Activated T-cell treated with anti-CD3 and anti-CD28 coated beads, Interleukin-2, amount 50 U/mL, for 24 hours (primary cell): ENCODE measurements around the gene BRD4.
A peak's percentile ranks its signal among the peaks of the same experiment; 100 is the strongest.

Source experiments
- DNase-seq: peaks from one replicate; pipeline ENCODE4 v3.0.0-alpha.2; 2020
- H3K27ac Mint-ChIP-seq: 2 replicates; pipeline ENCODE4 v1.8.0; 2020; ENCODE audit warnings: mild to moderate bottlenecking, mixed read lengths
- H3K27me3 Mint-ChIP-seq: 2 replicates; pipeline ENCODE4 v1.8.0; 2020; ENCODE audit warnings: mixed read lengths
- H3K36me3 Mint-ChIP-seq: 2 replicates; pipeline ENCODE4 v1.8.0; 2020; ENCODE audit warnings: low read depth, mixed read lengths
- H3K4me1 Mint-ChIP-seq: 2 replicates; pipeline ENCODE4 v1.8.0; 2020; ENCODE audit warnings: low read depth, mixed read lengths
- H3K4me3 Mint-ChIP-seq: 2 replicates; pipeline ENCODE4 v1.8.0; 2020; ENCODE audit warnings: mild to moderate bottlenecking, moderate library complexity, mixed read lengths
- H3K9me3 Mint-ChIP-seq: 2 replicates; pipeline ENCODE4 v1.8.0; 2020; ENCODE audit warnings: mixed read lengths

Gene BRD4

DNA sequence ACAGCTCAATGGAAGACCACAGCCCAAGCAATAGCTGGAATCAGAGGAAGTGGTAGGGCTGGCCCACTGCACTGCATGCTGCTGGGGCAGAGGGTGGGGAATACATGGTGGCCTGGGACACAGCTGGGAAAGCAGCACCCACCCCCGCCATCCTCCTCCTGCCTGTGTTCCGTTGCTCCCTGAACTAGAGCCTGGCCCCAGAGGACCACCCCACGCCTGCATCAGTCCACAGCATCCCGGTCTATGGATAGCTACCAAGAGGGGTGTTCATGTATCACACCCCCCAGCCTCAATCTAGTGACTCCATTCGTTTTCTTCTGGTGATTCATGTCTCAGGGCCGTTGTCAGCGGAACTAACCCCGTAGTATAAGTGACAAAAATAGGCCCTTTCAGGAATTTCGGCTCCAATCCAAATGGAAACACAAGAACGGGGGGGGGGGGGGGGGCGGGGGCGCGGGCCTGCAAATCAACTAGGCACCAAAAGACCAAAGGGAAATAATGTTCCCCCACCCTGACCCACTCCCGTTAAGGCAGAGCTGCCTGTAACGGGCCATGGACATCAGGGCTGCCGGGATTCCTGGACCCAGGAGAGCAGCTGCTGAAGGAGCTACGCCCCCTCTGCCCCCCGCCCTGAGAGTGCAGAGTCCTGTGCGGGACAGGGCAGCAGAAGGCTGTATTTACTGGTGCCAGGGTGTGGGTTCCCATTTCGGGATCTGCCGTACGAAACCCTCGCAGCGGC lies 81.2 kb downstream of the BRD4 start:
- H3K4me1 Mint-ChIP-seq: no peaks in the 10 kb centered on the region
- H3K36me3 Mint-ChIP-seq: peaks cover 96% of the 10 kb centered on the region
- DNase-seq: no peak
- no peak overlapping the region for H3K27ac Mint-ChIP-seq
- H3K9me3 Mint-ChIP-seq: no peaks in the 10 kb centered on the region
- no peak overlapping the region for H3K4me3 Mint-ChIP-seq
- no peaks in the 10 kb centered on the region for H3K27me3 Mint-ChIP-seq

DNA sequence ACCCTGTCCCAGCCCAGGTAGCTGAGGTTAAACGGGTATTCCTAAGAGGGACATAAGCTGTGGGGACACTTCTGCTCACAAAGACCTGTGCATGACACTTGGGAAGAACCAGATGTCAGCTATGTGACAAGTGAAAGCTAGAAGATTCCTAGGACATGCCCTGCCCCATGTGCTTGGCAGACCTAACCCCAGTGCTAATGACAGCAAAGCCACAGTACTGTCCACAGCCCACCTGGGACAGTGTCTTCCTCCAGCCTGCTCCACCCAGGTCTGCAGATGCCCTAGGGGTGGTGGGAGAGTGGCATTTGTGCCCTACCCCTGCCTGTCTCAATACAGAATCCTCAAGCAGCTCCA lies 81.7 kb downstream of the BRD4 start:
- Mint-ChIP-seq H3K9me3 (no peaks in the 10 kb centered on the region), H3K27me3 (no peaks in the 10 kb centered on the region), H3K27ac (no peak overlapping the region), H3K36me3 (peaks cover 96% of the 10 kb centered on the region), H3K4me1 (no peaks in the 10 kb centered on the region), H3K4me3 (no peak overlapping the region)
- DNase-seq: no peak

DNA sequence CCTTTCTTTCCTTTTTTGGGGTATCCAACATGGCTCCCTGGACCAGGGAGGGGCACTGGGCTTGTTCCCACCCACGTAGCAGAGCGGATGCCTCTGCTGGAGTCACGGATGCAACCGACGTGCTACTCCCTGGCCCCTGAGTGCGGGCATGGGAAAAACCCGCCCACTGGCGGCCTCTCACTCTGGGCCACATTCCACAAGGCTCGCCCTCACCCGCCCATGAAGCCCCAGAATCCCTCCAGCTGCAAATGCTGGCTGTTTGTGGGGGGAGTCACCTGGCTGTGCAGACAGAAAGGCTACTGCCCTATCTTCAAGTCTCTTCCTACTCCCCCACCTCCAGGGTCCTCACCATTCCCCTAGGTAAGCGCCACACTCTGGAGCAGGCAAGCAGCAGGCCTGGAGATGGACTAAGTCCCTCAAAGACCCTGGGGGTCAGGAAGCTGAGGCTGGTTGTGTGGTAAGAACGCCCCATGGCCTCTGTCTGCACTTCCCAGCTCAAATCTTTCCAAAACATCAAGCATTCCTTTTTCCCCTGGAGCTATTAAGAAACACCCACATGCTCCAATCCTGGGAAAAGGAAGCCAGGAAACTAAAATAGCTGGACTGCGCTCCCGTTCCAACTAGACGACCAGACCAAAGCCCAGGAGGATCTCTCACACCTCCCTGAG lies 82.2 kb downstream of the BRD4 start:
- DNase-seq: no peak

DNA sequence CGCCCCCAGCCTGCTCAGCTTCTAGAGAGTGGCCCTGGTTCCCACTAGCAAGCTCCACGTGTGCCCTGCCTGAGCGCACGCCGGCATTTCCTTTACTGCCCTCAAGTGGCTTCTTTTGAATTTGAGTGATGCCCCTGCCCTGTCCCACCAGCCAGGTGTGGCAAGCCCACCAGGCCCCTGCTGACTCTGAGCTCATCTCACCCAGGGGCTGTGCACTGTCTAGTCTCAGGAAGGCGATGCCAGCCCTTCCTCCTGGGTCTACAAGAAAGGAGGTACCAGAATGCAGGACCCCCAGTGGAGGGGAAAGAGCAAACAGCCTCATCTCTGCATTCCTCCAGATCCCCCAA lies 82.8 kb downstream of the BRD4 start:
- H3K4me3 Mint-ChIP-seq: no peak overlapping the region
- no peak overlapping the region for H3K27ac Mint-ChIP-seq
- peaks cover 96% of the 10 kb centered on the region for H3K36me3 Mint-ChIP-seq
- DNase-seq: no peak
- H3K4me1 Mint-ChIP-seq: no peaks in the 10 kb centered on the region
- H3K27me3 Mint-ChIP-seq: no peaks in the 10 kb centered on the region
- H3K9me3 Mint-ChIP-seq: no peaks in the 10 kb centered on the region

More for the DNA sequence above, 82.2 kb downstream of the BRD4 start:
- Mint-ChIP-seq H3K4me1 (no peaks in the 10 kb centered on the region), H3K27ac (no peak overlapping the region), H3K9me3 (no peaks in the 10 kb centered on the region), H3K27me3 (no peaks in the 10 kb centered on the region), H3K4me3 (no peak overlapping the region), H3K36me3 (peaks cover 96% of the 10 kb centered on the region)

DNA sequence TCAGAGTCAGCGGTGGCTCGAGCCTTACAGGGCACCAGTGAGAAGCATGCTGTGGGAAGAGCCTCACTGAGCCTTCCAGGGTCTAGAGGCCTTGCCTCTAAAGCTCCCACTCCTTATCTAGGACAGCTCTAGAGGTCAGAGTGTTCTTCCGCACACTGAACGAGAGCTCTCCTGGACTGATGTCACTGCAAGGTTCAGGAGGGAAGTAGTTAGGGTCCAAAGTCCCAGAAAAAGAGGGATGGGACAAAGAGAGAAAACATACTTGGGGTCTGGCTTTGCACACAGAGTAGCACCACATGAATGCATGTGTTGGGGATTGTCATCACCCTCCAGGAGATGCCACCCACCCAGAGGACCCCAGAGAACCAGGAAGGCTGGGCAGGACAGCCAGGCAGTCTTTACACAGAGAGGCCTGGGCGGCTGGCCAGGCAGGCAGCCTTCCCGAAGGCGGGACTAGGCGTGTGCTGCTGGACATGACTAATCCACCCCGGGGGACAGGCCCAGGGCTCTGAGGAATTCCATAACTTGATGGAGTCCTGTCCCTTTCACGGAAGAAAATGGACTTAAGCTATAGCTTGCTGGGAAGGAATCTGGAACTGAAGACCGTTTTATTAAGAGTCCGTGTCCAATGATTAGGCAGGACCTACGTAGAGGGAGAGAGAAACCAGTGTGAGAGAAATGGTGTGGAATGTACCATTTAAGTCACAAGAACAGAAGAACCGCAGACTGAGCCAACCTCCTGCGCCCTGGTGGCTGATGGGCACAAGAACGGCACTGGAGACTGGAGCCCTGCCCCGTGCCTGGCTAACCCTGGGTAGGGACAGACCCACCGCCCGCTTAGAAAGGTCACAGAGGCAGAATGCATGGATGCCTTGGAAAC lies 83.5 kb downstream of the BRD4 start:
- no peak overlapping the region for H3K4me3 Mint-ChIP-seq
- H3K36me3 Mint-ChIP-seq: peaks cover 95% of the 10 kb centered on the region
- no peaks in the 10 kb centered on the region for H3K9me3 Mint-ChIP-seq
- DNase-seq: no peak
- H3K27ac Mint-ChIP-seq: no peak overlapping the region
- H3K4me1 Mint-ChIP-seq: no peaks in the 10 kb centered on the region
- no peaks in the 10 kb centered on the region for H3K27me3 Mint-ChIP-seq

DNA sequence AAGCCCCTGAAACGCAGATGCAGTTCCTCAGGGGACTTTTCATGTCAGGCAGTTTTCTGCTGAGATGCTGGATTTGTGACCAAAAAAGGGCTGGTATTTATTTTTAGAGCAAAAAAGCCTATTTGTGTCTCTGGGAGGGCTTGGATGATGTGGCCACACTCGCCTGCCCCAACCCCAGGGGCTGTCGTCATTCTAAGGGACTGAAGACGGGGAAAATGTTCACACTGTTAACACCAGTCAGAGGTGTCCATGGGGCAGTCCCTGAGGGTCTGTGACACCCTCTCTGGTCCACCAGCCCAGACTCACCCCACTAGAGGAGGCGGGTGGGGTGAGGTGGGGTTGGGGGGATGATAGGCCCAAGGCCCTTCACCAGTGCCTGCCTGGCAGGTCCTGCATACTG lies 84.2 kb downstream of the BRD4 start:
- DNase-seq: no peak
- H3K9me3 Mint-ChIP-seq: no peaks in the 10 kb centered on the region
- no peaks in the 10 kb centered on the region for H3K27me3 Mint-ChIP-seq
- H3K27ac Mint-ChIP-seq: no peak overlapping the region
- H3K4me1 Mint-ChIP-seq: no peaks in the 10 kb centered on the region
- H3K4me3 Mint-ChIP-seq: no peak overlapping the region
- H3K36me3 Mint-ChIP-seq: peaks cover 94% of the 10 kb centered on the region

DNA sequence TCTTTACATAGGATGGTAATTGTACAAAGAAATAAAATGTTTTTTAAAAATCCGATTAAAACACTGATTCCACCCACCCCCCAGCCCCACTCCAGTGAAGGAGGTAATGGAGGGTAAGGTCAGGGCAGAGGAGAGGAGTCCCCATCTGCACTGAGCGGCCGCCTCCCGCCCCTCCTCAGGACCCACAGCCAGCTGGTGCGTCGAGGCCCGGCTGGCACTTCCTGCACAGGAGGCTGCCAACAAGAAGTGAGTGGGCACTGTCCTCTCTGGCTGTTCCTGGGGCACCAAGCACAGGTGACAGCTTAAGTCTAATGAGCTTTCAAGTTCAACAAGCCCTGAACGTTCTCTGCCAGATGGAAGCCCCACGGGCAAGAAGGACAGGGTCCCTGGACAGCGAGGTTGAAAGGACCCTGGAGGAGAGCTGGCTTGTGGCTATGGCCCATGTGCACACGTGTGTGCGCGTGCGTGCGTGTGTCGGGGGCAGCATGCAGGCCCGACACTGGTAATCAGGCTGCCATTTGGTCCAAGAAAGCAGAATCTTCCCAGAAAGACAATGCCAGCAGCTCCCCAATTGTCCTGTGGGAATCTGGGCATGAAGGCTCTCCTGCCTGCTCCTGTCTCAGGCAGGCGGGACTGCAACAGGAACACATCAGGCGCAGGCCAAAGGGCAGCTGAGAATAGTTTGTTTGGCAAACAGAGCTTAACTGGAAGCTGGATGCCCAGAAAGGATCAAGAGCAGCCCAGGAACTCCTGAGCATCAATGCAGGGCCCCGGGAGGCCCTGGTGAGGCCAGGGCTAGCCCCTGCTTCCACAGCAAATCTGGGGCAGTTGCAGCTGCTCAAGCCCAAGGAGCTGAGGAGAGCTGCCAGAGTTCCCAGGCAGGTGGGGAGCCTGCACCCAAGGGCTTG lies 85.0 kb downstream of the BRD4 start:
- Mint-ChIP-seq H3K36me3 (peaks cover 90% of the 10 kb centered on the region), H3K27me3 (no peaks in the 10 kb centered on the region)

DNA sequence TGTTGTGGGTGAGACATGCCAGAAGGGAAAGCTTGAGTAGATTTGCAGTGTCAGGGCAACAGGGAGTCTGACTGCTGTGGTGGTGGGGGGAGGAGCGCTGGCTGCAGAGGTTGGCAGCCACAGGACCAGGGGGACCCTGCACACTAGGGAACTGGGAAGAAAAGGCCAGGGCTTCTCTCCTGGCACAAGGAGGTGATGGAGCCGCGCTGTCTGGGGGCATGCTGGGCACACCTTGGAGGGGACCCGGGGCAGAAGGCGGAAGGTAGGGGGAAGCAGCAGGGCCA lies 86.2 kb downstream of the BRD4 start:
- Mint-ChIP-seq H3K4me3 (no peak overlapping the region), H3K27me3 (no peaks in the 10 kb centered on the region), H3K27ac (peak overlapping the region; percentile 15), H3K4me1 (no peaks in the 10 kb centered on the region), H3K36me3 (peaks cover 90% of the 10 kb centered on the region), H3K9me3 (no peaks in the 10 kb centered on the region)
- no peak for DNase-seq

More for the DNA sequence above, 85.0 kb downstream of the BRD4 start:
- no peak for DNase-seq
- Mint-ChIP-seq H3K9me3 (no peaks in the 10 kb centered on the region), H3K4me3 (no peak overlapping the region), H3K27ac (no peak overlapping the region), H3K4me1 (no peaks in the 10 kb centered on the region)

DNA sequence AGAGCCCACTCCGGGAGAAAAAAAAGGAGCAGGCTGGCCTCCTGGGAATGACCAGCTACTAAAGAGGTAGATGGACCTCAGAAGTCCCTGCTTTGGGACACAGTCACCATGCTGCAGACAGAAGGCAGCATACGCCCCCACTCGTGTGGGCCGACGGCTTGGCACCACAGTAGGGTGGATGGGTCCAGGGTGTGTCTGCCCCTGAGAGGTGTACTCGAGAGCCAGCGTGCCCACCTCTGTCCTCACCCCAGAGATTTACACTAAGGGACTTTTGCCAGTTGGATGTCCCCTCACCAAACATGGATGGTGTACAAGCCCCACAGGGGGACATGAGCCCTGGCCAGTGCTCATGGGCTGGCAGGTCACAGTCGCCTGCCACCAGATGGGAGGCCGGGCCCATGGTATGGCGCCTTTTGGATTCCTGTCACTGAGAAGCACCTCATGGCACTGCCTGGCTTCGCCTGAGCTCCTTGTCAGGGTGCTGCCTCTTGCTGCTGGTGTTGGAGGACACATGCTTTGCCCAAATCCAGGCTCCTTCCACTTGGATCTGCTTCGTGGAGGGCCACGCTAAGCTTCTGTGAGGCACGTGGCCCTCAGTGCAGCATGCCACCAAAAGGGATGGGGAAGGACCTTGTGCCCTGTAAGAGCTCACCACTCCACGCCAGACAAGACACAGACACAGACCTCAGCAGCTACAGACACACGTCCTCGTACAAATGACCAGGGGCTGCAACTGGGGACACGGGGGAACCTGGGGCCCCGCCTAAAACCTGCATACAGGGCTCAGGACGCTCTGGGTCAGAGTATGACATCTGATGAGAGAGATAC lies 86.8 kb downstream of the BRD4 start:
- Mint-ChIP-seq H3K27me3 (no peaks in the 10 kb centered on the region), H3K36me3 (peaks cover 90% of the 10 kb centered on the region), H3K27ac (peak overlapping the region; percentile 15)

DNA sequence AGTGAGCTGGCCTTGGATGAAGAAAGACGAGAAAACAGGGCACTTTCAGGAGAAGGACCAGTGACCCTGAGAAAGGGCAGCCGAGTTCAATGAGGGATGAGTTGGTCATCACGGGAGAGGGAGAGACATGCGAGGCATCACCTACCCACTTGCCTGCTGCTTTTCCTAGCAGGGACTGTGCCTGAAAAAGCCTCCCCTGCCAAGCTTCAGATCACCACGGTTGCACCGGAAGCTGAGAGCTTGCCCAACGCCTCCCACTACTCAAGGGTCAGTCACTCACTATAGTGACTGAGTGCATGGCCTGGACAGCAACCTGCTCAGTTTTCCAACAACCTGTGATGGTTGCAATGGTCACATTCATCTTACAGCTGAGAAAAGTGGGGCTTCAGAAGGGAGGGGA lies 87.5 kb downstream of the BRD4 start:
- H3K9me3 Mint-ChIP-seq: no peaks in the 10 kb centered on the region
- DNase-seq: no peak
- no peak overlapping the region for H3K4me3 Mint-ChIP-seq
- H3K27me3 Mint-ChIP-seq: no peaks in the 10 kb centered on the region
- H3K27ac Mint-ChIP-seq: no peak overlapping the region
- no peaks in the 10 kb centered on the region for H3K4me1 Mint-ChIP-seq
- peaks cover 86% of the 10 kb centered on the region for H3K36me3 Mint-ChIP-seq

More for the DNA sequence above, 86.8 kb downstream of the BRD4 start:
- Mint-ChIP-seq H3K9me3 (no peaks in the 10 kb centered on the region), H3K4me3 (no peak overlapping the region), H3K4me1 (no peaks in the 10 kb centered on the region)
- DNase-seq: no peak

DNA sequence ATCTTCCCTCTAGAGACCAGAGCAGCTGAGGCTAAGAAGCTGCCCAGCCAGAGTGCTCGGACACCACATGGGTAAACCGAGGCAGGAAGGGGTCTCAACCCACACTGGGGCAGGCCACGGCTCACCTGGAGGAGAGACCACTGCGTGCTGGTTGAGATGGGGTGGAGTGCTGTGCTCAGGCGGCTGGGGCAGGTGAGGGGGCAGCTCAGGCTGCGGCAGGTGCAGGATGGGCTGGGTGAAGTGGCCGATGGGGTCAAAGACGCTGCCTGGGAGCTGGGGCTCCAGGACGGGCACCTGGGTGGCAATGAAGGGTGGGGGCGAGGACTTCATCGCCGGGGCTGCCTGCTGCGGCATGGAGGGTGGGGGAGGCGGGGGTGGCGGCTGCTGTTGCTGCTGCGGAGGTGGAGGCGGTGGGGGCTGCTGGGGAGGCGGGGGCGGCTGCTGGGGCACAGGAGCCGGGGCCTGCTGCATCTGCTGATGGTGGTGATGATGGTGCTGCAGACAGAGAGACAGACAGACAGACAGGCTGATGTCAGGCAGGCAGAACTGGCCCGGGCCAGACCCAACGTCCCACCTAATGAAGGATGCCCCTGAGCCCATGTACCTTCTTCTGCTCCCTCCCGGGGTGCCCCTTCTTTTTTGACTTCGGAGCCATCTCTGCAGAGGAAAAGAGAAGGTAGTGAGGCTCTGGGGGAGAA lies 88.1 kb downstream of the BRD4 start:
- Mint-ChIP-seq H3K4me3 (no peak overlapping the region), H3K27me3 (no peaks in the 10 kb centered on the region), H3K36me3 (peaks cover 87% of the 10 kb centered on the region), H3K9me3 (no peaks in the 10 kb centered on the region), H3K27ac (no peak overlapping the region), H3K4me1 (no peaks in the 10 kb centered on the region)
- DNase-seq: no peak

DNA sequence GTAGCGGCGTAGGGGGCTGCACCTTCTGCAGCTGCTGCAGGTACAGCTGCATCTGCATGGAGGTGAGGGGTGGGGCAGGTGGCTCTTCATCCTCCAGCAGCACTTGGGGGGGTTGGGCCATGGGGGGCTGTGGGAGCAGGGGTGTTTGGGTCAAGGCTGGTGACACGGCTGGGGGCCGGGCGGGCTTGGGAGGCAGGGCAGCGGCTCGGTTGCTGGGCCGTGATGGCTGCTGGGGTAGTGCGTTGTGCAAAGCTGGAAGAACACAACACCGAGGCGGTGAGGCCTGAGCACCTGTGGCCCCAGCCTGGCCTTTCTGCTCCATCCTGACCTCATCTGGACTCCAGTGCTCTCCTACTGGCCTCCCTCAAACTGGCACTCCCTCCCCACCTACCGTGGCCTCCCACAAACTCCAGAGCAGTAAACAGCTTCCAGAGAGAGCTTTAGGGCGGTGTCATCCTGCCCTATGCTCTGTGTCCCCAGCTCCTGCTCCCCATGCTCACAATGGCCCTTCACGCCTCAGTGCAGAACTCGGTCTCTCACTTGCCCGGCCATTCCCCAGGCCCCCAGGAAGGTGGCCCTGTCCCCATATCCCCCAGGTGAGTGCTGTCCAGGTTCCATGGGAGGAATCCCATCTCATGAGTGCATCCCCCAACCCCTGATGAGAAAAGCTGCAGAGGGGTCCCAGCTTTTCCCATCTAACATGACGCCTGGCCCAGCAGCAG lies 88.9 kb downstream of the BRD4 start:
- no peak for DNase-seq
- no peak overlapping the region for H3K4me3 Mint-ChIP-seq
- no peaks in the 10 kb centered on the region for H3K4me1 Mint-ChIP-seq
- H3K9me3 Mint-ChIP-seq: no peaks in the 10 kb centered on the region
- H3K36me3 Mint-ChIP-seq: peaks cover 88% of the 10 kb centered on the region
- no peaks in the 10 kb centered on the region for H3K27me3 Mint-ChIP-seq
- H3K27ac Mint-ChIP-seq: peak overlapping the region; percentile 4
